IMR-90 (cell line): ENCODE measurements around the gene SDF2L1. TPM values are rescaled to one million over a fixed set of nuclear protein-coding genes. Genes with fewer than 3 reads are reported as not detected.

Source experiments
- ATAC-seq: fragments of 200-7000 bp; cut with Tn5 transposase; 2 replicates; pipeline ENCODE4 v1.9.1; 2020; ENCODE audit warnings: low read depth, mild to moderate bottlenecking, moderate library complexity
- BruUV-seq: library from RNA; stranded (reverse); fragments of 400-500 nt; replicated peaks from 2 replicates; lab custom pipeline; 2021; lab: Mats Ljungman, UMichigan
- CTCF ChIA-PET: fragments of 300-600 bp; formaldehyde crosslinking; extraction: SDS; loops from one replicate; lab custom pipeline; 2021; ENCODE audit warnings: antibody characterized with exemption; lab: Yijun Ruan, JAX
- POLR2A ChIA-PET: fragments of 300-600 bp; sonication (Branson Sonifier 250); formaldehyde crosslinking; loops from one replicate; lab custom pipeline; 2022; ENCODE audit warnings: antibody characterized with exemption; ENCODE audit not compliant: unreplicated experiment; lab: Charles Lee
- DNase-seq: peaks from one replicate; pipeline ENCODE4 v3.0.0; 2013
- H2AFZ ChIP-seq: replicated peaks from 2 replicates; pipeline ENCODE3; 2013; ENCODE audit warnings: low read length, mild to moderate bottlenecking; ENCODE audit not compliant: poor library complexity
- H2AK5ac ChIP-seq: 2 replicates; pipeline ENCODE4 v1.6.1; 2013; ENCODE audit warnings: low read depth, low read length, inconsistent platforms
- H2AK9ac ChIP-seq: replicated peaks from 2 replicates; pipeline ENCODE3; 2013; ENCODE audit warnings: mild to moderate bottlenecking, low read depth, low read length, moderate library complexity; ENCODE audit not compliant: poor library complexity
- H2BK120ac ChIP-seq: 2 replicates; pipeline ENCODE4 v1.6.1; 2013; ENCODE audit warnings: low read depth, low read length, inconsistent platforms
- H2BK15ac ChIP-seq: 3 replicates; pipeline ENCODE4 v1.6.1; 2013; ENCODE audit warnings: low read depth, low read length, inconsistent platforms
- H2BK20ac ChIP-seq: 2 replicates; pipeline ENCODE4 v1.6.1; 2013; ENCODE audit warnings: low read depth, mild to moderate bottlenecking, inconsistent platforms, low read length, moderate library complexity
- H2BK5ac ChIP-seq: 2 replicates; pipeline ENCODE4 v1.6.1; 2013; ENCODE audit warnings: mild to moderate bottlenecking, low read depth, low read length, inconsistent platforms; ENCODE audit not compliant: poor library complexity, severe bottlenecking
- H3K14ac ChIP-seq: replicated peaks from 2 replicates; pipeline ENCODE4 v1.6.1; 2013; ENCODE audit warnings: low read depth, low read length, inconsistent platforms
- H3K18ac ChIP-seq: 2 replicates; pipeline ENCODE4 v1.6.1; 2013; ENCODE audit warnings: low read depth, low read length, control low read depth
- H3K23ac ChIP-seq: 2 replicates; pipeline ENCODE4 v1.6.1; 2013; ENCODE audit warnings: low read depth, low read length, inconsistent platforms
- H3K27ac ChIP-seq: 2 replicates; pipeline ENCODE4 v1.5.1; 2013; ENCODE audit warnings: mild to moderate bottlenecking, control low read depth, low read length; ENCODE audit not compliant: insufficient read depth
- H3K27me3 ChIP-seq: 2 replicates; pipeline ENCODE4 v1.6.1; 2013; ENCODE audit warnings: low read length; ENCODE audit not compliant: control insufficient read depth, insufficient read depth
- H3K36me3 ChIP-seq: 2 replicates; pipeline ENCODE4 v1.6.1; 2013; ENCODE audit warnings: low read length, mixed read lengths; ENCODE audit not compliant: control insufficient read depth, insufficient read depth
- H3K4ac ChIP-seq: 2 replicates; pipeline ENCODE4 v1.6.1; 2013; ENCODE audit warnings: low read depth, low read length, inconsistent platforms
- H3K4me1 ChIP-seq: 2 replicates; pipeline ENCODE4 v1.6.1; 2013; ENCODE audit warnings: low read length, mixed read lengths; ENCODE audit not compliant: control insufficient read depth, insufficient read depth
- H3K4me2 ChIP-seq: 2 replicates; pipeline ENCODE4 v1.6.1; 2013; ENCODE audit warnings: low read depth, mild to moderate bottlenecking, control low read depth, low read length, moderate library complexity
- H3K4me3 ChIP-seq: 2 replicates; pipeline ENCODE4 v1.5.1; 2013; ENCODE audit warnings: low read depth, mild to moderate bottlenecking, control low read depth, low read length, moderate library complexity; ENCODE audit not compliant: insufficient read depth
- H3K56ac ChIP-seq: 2 replicates; pipeline ENCODE4 v1.6.1; 2013; ENCODE audit warnings: low read length, inconsistent platforms; ENCODE audit not compliant: insufficient read depth; ENCODE audit errors: extremely low read depth
- H3K79me1 ChIP-seq, 2 experiments: 2 replicates each; pipeline ENCODE4 v1.6.1; 2013; ENCODE audit warnings: low read length in 2 of 2, inconsistent platforms in 1 of 2, low read depth in 1 of 2
- H3K9ac ChIP-seq: 2 replicates; pipeline ENCODE4 v1.6.1; 2013; ENCODE audit warnings: low read depth, low read length, control low read depth
- H3K9me1 ChIP-seq: 2 replicates; pipeline ENCODE4 v1.6.1; 2013; ENCODE audit warnings: low read length, inconsistent platforms; ENCODE audit not compliant: insufficient read depth
- H3K9me3 ChIP-seq: 2 replicates; pipeline ENCODE4 v1.6.1; 2013; ENCODE audit warnings: low read length; ENCODE audit not compliant: control insufficient read depth, insufficient read depth
- H4K20me1 ChIP-seq: 2 replicates; pipeline ENCODE4 v1.6.1; 2013; ENCODE audit warnings: low read length, inconsistent platforms; ENCODE audit not compliant: insufficient read depth
- H4K5ac ChIP-seq: 2 replicates; pipeline ENCODE4 v1.6.1; 2013; ENCODE audit warnings: mild to moderate bottlenecking, low read depth, low read length, control low read depth
- H4K8ac ChIP-seq, 2 experiments: 2 replicates each; pipeline ENCODE4 v1.6.1; 2013; ENCODE audit warnings: low read depth in 2 of 2, low read length in 2 of 2, control low read depth in 1 of 2, inconsistent platforms in 1 of 2
- H4K91ac ChIP-seq: 2 replicates; pipeline ENCODE4 v1.6.1; 2013; ENCODE audit warnings: low read depth, low read length, inconsistent platforms; ENCODE audit not compliant: insufficient read depth
- BHLHE40 ChIP-seq: fragments of 150-350 bp; IDR thresholded peaks from 2 replicates; pipeline ENCODE4 v1.6.1; 2016; ENCODE audit warnings: mild to moderate bottlenecking, low read depth, low read length
- CHD1 ChIP-seq: IDR thresholded peaks from 2 replicates; pipeline ENCODE4 v1.6.1; 2012; ENCODE audit warnings: low read depth, low read length, improper control_type of control experiment
- CTCF ChIP-seq: conservative IDR thresholded peaks from 2 replicates; pipeline ENCODE4 v1.5.1; 2012; ENCODE audit warnings: mild to moderate bottlenecking, low read depth, low read length, improper control_type of control experiment
- MAZ ChIP-seq: IDR thresholded peaks from 2 replicates; pipeline ENCODE4 v1.6.1; 2012; ENCODE audit warnings: low read depth, mild to moderate bottlenecking, low read length, improper control_type of control experiment, moderate library complexity, borderline replicate concordance
- MXI1 ChIP-seq: IDR thresholded peaks from 2 replicates; pipeline ENCODE4 v1.6.1; 2012; ENCODE audit warnings: low read depth, mild to moderate bottlenecking, low read length, moderate library complexity, borderline replicate concordance
- NFE2L2 ChIP-seq: fragments of 150-350 bp; IDR thresholded peaks from 2 replicates; pipeline ENCODE4 v1.6.1; 2016; ENCODE audit warnings: low read depth, mild to moderate bottlenecking, low read length
- POLR2A ChIP-seq: IDR thresholded peaks from 2 replicates; pipeline ENCODE4 v1.6.1; 2012; ENCODE audit warnings: mild to moderate bottlenecking, low read depth, low read length
- SMC3 ChIP-seq: fragments of 150-350 bp; IDR thresholded peaks from 2 replicates; pipeline ENCODE4 v1.6.1; 2016; ENCODE audit warnings: low read depth, mild to moderate bottlenecking, antibody characterized with exemption, low read length, moderate library complexity
- USF2 ChIP-seq: fragments of 150-350 bp; IDR thresholded peaks from 2 replicates; pipeline ENCODE4 v1.6.1; 2017; ENCODE audit warnings: mild to moderate bottlenecking, antibody characterized with exemption, low read length, low read depth
- WGBS, 2 experiments: methylation state at CpG; one replicate each; pipeline versions ENCODE4 v1.1.5 to v1.1.7; 2013; ENCODE audit warnings: missing lambda C conversion rate in 2 of 2; ENCODE audit not compliant: insufficient read length in 1 of 2; ENCODE audit errors: extremely low coverage in 2 of 2; 5-methylcytosine and 5-hydroxymethylcytosine counted together
- dilution Hi-C: fragments of 300-500 bp; cut with HindIII; formaldehyde crosslinking; loops from one replicate; pipeline ENCODE4 v1.14.3; 2018; ENCODE audit warnings: low sequenced_read_pairs; ENCODE audit not compliant: unreplicated experiment
- in situ Hi-C: fragments of 300-500 bp; cut with MboI; formaldehyde crosslinking; loops from 3 replicates; pipeline ENCODE4 v1.14.3; 2019; ENCODE audit warnings: low sequenced_read_pairs, inconsistent platforms, mixed read lengths
- intact Hi-C: fragments of 100-400 bp; cut with micrococcal nuclease; formaldehyde crosslinking; loops from 2 replicates; pipeline ENCODE4 v1.10.0; 2022
- polyA plus RNA-seq, 3 experiments: library from polyadenylated mRNA; depleted of rRNA; stranded (reverse); fragments of >200 nt; gene quantifications; 2 replicates each; pipeline ENCODE4 v1.2.3, GENCODE V29; 2012; ENCODE audit warnings: low replicate concordance in 1 of 3
- total RNA-seq: library from RNA; depleted of rRNA; stranded (reverse); fragments of >200 nt; gene quantifications from 2 replicates; pipeline ENCODE4 v1.2.3, GENCODE V29; 2012

The SDF2L1 gene
- total and polyA plus RNA-seq, 2 of the 4 experiments (the other 2 are of a cell fraction): 18.8 to 51.1 TPM

GRCh38 chr22:21629255-21630149 lies 12.6 kb upstream of the SDF2L1 start, which contains the start of gene YDJC:
Gene YDJC (minus strand): TSS chr22:21630022. CDS start chr22:21630014, 8 bp downstream.
- Histone ChIP-seq H3K14ac (peak within 1 kb of the TSS; percentile 68; the same call in 1 of the 2 replicates), H2AK9ac (peak within 1 kb of the TSS; percentile 98), H2BK15ac (no peak within 1 kb of the TSS), H3K4ac (peak within 1 kb of the TSS; percentile 77), H3K27ac (peak within 1 kb of the TSS; percentile 64), H3K56ac (0 out of 2 replicates have a peak within 1 kb of the TSS, but pooled peaks have one; percentile 17), H3K9ac (peak within 1 kb of the TSS; percentile 75), H3K23ac (peak within 1 kb of the TSS; percentile 48; the same call in 1 of the 2 replicates), H4K8ac (peak within 1 kb of the TSS; percentile 86 to 89), H3K4me3 (peak within 1 kb of the TSS; percentile 93), H2BK120ac (no peak within 1 kb of the TSS), H2BK20ac (no peak within 1 kb of the TSS), H4K5ac (peak within 1 kb of the TSS; percentile 70), H3K36me3 (peaks cover 6% of the 10 kb centered on the region), H3K9me1 (peaks cover 7% of the 10 kb centered on the region; the same call in 1 of the 2 replicates), H3K27me3 (no peaks in the 10 kb centered on the region), H2AK5ac (peak within 1 kb of the TSS; percentile 63), H3K9me3 (no peaks in the 10 kb centered on the region), H2AFZ (peak within 1 kb of the TSS; percentile 97), H3K79me1 (peaks cover 18 to 49% of the 10 kb centered on the region in 2 experiments), H2BK5ac (peak within 1 kb of the TSS; percentile 49), H4K20me1 (peaks cover 33% of the 10 kb centered on the region), H3K18ac (no peak within 1 kb of the TSS), H3K4me1 (peaks cover 4% of the 10 kb centered on the region), H4K91ac (peak within 1 kb of the TSS; percentile 72; the same call in 1 of the 2 replicates), H3K4me2 (peak within 1 kb of the TSS; percentile 90)
- dilution Hi-C loops: no loop called here
- intact Hi-C loops: loop anchor here (1.0 kb wide), 1 partner anchor 12 kb away; no protein-coding TSS in a partner anchor
- TSS peak; percentile 51 for BruUV-seq
- DNase-seq (peak; percentile 88), ATAC-seq (peak; percentile 98)
- TF ChIP-seq MAZ (peak; percentile 70; the same call in 1 of the 2 replicates), MXI1 (peak; percentile 82), BHLHE40 (peak; percentile 91), NFE2L2 (no peak), POLR2A (peak; percentile 73), CHD1 (0 out of 2 replicates have a peak, but pooled peaks have one; percentile 70), USF2 (no peak; the same call in 1 of the 2 replicates), SMC3 (no peak), CTCF (peak; percentile 56)
- in situ Hi-C loops: no loop called here
- POLR2A ChIA-PET: no interaction called here
- CTCF ChIA-PET: interaction anchor here (0.6 to 3.3 kb wide), 6 partner anchors 13 to 308 kb away, joined by 3 to 28 read pairs (median 3); partner anchors contain the start of gene SDF2L1
- WGBS, 2 experiments: 2% methylated on average over 42 of the region's 93 CpGs; no CpG with 5 or more reads in 1 of the 2 experiments
